ENCODE measurements around the gene MRGPRG. TPM values are rescaled to one million over a fixed set of nuclear protein-coding genes. Genes with fewer than 3 reads are reported as not detected.

Gene MRGPRG
- total and polyA plus RNA-seq, 2 of the 8 experiments (the other 6 are each of a cell fraction or from before 2014, with no cell fraction given) = not detected

DNA sequence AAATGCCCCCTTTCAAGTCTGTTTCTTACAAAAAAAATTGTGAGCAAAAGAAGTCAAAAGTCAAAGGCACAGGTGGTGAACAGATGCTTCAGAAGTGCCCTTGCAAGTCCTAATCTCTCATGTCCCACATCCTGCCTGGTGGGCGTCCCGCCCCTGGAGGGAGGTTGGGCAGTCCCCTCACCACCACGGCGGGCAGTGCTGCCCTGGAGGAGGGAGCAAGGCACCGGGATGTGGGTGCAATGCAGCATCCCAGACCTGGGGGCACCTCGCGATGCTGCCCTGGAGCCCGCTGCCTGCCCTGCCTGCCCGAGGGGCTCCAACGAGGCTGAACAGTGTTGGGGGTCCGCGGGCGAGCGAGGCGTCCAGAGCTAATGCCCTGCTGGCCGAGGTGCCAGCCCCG is 15.9 kb downstream of the MRGPRG start:
- peak; percentile 36 for TF ChIP-seq EZH2 (IDR thresholded peaks at IDR 0.05; ENCODE audit: low read depth, low read length, severe bottlenecking)
- TF ChIP-seq CBX8 (IDR thresholded peaks at IDR 0.05; ENCODE audit: borderline replicate concordance, low read depth, low read length) = no peak
- peak; percentile 27 for TF ChIP-seq CTBP2 (IDR thresholded peaks at IDR 0.05; ENCODE audit: borderline replicate concordance, insufficient read depth, insufficient read length, low read length)
- TF ChIP-seq, protein P1, sequence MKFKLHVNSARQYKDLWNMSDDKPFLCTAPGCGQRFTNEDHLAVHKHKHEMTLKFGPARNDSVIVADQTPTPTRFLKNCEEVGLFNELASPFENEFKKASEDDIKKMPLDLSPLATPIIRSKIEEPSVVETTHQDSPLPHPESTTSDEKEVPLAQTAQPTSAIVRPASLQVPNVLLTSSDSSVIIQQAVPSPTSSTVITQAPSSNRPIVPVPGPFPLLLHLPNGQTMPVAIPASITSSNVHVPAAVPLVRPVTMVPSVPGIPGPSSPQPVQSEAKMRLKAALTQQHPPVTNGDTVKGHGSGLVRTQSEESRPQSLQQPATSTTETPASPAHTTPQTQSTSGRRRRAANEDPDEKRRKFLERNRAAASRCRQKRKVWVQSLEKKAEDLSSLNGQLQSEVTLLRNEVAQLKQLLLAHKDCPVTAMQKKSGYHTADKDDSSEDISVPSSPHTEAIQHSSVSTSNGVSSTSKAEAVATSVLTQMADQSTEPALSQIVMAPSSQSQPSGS (IDR thresholded peaks at IDR 0.05; ENCODE audit: low read length) = no peak
- no peaks in the 10 kb centered on the region for H3K9me3 ChIP-seq (ENCODE audit: insufficient read depth in 2 of 2, low read depth in 1 of 2, low read length in 1 of 2)
- ChIA-PET POLR2A (ENCODE audit: partially characterized antibody) (interaction anchor here (1.4 kb wide), 1 partner anchor 13 kb away, joined by 3 read pairs; no protein-coding TSS in a partner anchor), CTCF (ENCODE audit: partially characterized antibody) (interaction anchor here (0.8 to 12.0 kb wide), 11 partner anchors 11 to 93 kb away, joined by 3 to 99 read pairs (median 5); no protein-coding TSS in a partner anchor)
- H3K36me3 ChIP-seq (ENCODE audit: control insufficient read depth in 2 of 4, insufficient read depth in 4 of 4, low read length in 3 of 4) = no peaks in the 10 kb centered on the region
- H3K23ac ChIP-seq (ENCODE audit: insufficient read length) = no peak overlapping the region
- H2BK20ac ChIP-seq (ENCODE audit: low read length) = no peak overlapping the region
- H3K14ac ChIP-seq (ENCODE audit: insufficient read length) = no peak overlapping the region
- no peak overlapping the region for H4K5ac ChIP-seq (ENCODE audit: insufficient read length, low read depth, low read length)
- H4K91ac ChIP-seq (replicated peaks; ENCODE audit: insufficient read length, low read length) = no peak overlapping the region
- H3K27ac ChIP-seq (ENCODE audit: low read depth, low read length) = no peak overlapping the region
- peaks cover 0 to 10% of the 10 kb centered on the region in 2 experiments for H4K20me1 ChIP-seq (replicated peaks in 1 of 2; ENCODE audit: control insufficient read depth in 1 of 2, insufficient read depth in 2 of 2, low read length in 2 of 2)
- FAIRE-seq (no peak), DNase-seq (ENCODE audit: low read depth in 1 of 2, low spot score in 2 of 2) (no peak)
- H2BK120ac ChIP-seq (replicated peaks; ENCODE audit: low read depth, low read length) = no peak overlapping the region
- H3K56ac ChIP-seq (replicated peaks; ENCODE audit: insufficient read length, low read depth, low read length) = no peak overlapping the region
- no peak overlapping the region for H4K8ac ChIP-seq (ENCODE audit: extremely low read depth, insufficient read depth, low read length)
- peaks cover 19% of the 10 kb centered on the region for H3K23me2 ChIP-seq (ENCODE audit: low read depth, low read length)
- H3K9ac ChIP-seq (replicated peaks in 1 of 4; ENCODE audit: extremely low read depth in 1 of 4, low read depth in 3 of 4, low read length in 3 of 4) = no peak overlapping the region; a peak in 1 of 7 replicates
- no peak overlapping the region for H2BK15ac ChIP-seq (ENCODE audit: low read length)
- WGBS, 2 experiments (ENCODE audit: extremely low coverage in 1 of 2, insufficient coverage in 1 of 2, insufficient read length in 1 of 2, insufficient replicate concordance in 2 of 2, low coverage in 1 of 2, low lambda C conversion rate in 2 of 2, missing lambda C conversion rate in 1 of 2) = 30% methylated on average over 16 of the region's 17 CpGs; no CpG with 5 or more reads in 1 of the 2 experiments
- H3K79me2 ChIP-seq (ENCODE audit: control insufficient read depth in 1 of 2, insufficient read depth in 2 of 2, low read length in 2 of 2) = no peaks in the 10 kb centered on the region
- H3K27me3 ChIP-seq (replicated peaks in 1 of 4; ENCODE audit: control insufficient read depth in 3 of 4, extremely low read depth in 1 of 4, insufficient read depth in 3 of 4, low read length in 3 of 4) = peaks cover 10 to 42% (median 31%) of the 10 kb centered on the region in 4 experiments
- no peak overlapping the region for H2BK5ac ChIP-seq (ENCODE audit: low read depth, low read length)
- H2AFZ ChIP-seq (ENCODE audit: low read length) = no peak overlapping the region
- peak overlapping the region; percentile 51 for H3K4ac ChIP-seq (replicated peaks; ENCODE audit: insufficient read length, low read depth, low read length)
- no peaks in the 10 kb centered on the region for H3K79me1 ChIP-seq (ENCODE audit: low read depth, low read length)
- H3K4me2 ChIP-seq (ENCODE audit: insufficient read depth in 1 of 2, low read depth in 2 of 2, low read length in 2 of 2) = peak overlapping the region; percentile 67 to 82
- peaks cover 0 to 4% (median under 1%) of the 10 kb centered on the region in 4 experiments; a peak in 6 of 7 replicates for H3K4me1 ChIP-seq (replicated peaks in 1 of 4; ENCODE audit: control insufficient read depth in 3 of 4, insufficient read depth in 4 of 4, low read length in 3 of 4)
- H3K18ac ChIP-seq (ENCODE audit: extremely low read depth, low read length) = peak overlapping the region; percentile 78
- peak overlapping the region; percentile 50; the same call in 1 of the 2 replicates for H2BK12ac ChIP-seq (ENCODE audit: low read depth, low read length)
- peak overlapping the region; percentile 30 to 60 (median 51); a peak in 7 of 8 replicates for H3K4me3 ChIP-seq (ENCODE audit: extremely low read depth in 1 of 4, insufficient read depth in 2 of 4, low read depth in 3 of 4, low read length in 4 of 4)
- H2AK5ac ChIP-seq (ENCODE audit: low read depth, low read length) = no peak overlapping the region
